ENCODE results near the gene CAPZA2.

DNA sequence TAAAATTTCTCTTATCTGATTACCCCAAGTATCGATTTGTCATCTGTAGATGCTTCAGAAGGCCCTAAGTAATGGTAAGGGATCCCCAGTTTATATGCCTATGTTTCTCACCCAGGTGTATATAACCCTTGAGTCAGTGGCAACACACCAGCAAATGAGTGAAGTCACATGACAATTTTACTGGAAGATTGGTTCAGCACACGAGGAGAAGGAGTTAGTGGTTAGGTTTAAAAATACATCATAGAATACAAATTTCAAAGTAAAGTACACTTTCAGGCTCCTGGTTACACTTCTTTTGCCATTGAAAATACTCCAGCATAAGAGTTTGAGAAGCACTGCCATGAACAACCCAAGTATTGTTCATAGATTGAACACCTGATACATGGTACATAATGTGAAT lies 29.7 kb upstream of the CAPZA2 start:
- TF ChIP-seq, protein P1, sequence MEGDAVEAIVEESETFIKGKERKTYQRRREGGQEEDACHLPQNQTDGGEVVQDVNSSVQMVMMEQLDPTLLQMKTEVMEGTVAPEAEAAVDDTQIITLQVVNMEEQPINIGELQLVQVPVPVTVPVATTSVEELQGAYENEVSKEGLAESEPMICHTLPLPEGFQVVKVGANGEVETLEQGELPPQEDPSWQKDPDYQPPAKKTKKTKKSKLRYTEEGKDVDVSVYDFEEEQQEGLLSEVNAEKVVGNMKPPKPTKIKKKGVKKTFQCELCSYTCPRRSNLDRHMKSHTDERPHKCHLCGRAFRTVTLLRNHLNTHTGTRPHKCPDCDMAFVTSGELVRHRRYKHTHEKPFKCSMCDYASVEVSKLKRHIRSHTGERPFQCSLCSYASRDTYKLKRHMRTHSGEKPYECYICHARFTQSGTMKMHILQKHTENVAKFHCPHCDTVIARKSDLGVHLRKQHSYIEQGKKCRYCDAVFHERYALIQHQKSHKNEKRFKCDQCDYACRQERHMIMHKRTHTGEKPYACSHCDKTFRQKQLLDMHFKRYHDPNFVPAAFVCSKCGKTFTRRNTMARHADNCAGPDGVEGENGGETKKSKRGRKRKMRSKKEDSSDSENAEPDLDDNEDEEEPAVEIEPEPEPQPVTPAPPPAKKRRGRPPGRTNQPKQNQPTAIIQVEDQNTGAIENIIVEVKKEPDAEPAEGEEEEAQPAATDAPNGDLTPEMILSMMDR (IDR thresholded peaks at IDR 0.05): no peak
- TF ChIP-seq POLR2A (IDR thresholded peaks at IDR 0.05; ENCODE audit: low read length) (no peak), HOXA7 (CRISPR knock-in tag; IDR thresholded peaks at IDR 0.05) (no peak), CEBPB (IDR thresholded peaks at IDR 0.05) (no peak), CBX2 (IDR thresholded peaks at IDR 0.05; ENCODE audit: borderline replicate concordance, low read depth) (no peak), NFE2L2 (conservative IDR thresholded peaks at IDR 0.05; ENCODE audit: low read length) (no peak), GATA3 (IDR thresholded peaks at IDR 0.05; ENCODE audit: borderline replicate concordance) (no peak), ZFP36 (IDR thresholded peaks at IDR 0.05; ENCODE audit: borderline replicate concordance, partially characterized antibody) (no peak), MAZ (IDR thresholded peaks at IDR 0.05; ENCODE audit: borderline replicate concordance, low read depth, low read length) (no peak), RFX5 (IDR thresholded peaks at IDR 0.05) (no peak)
- TF ChIP-seq, protein P2, sequence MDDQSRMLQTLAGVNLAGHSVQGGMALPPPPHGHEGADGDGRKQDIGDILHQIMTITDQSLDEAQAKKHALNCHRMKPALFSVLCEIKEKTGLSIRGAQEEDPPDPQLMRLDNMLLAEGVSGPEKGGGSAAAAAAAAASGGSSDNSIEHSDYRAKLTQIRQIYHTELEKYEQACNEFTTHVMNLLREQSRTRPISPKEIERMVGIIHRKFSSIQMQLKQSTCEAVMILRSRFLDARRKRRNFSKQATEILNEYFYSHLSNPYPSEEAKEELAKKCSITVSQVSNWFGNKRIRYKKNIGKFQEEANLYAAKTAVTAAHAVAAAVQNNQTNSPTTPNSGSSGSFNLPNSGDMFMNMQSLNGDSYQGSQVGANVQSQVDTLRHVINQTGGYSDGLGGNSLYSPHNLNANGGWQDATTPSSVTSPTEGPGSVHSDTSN (IDR thresholded peaks at IDR 0.05): no peak
- TF ChIP-seq, protein P3, sequence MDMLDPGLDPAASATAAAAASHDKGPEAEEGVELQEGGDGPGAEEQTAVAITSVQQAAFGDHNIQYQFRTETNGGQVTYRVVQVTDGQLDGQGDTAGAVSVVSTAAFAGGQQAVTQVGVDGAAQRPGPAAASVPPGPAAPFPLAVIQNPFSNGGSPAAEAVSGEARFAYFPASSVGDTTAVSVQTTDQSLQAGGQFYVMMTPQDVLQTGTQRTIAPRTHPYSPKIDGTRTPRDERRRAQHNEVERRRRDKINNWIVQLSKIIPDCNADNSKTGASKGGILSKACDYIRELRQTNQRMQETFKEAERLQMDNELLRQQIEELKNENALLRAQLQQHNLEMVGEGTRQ (IDR thresholded peaks at IDR 0.05): no peak
- TF ChIP-seq, protein P4, sequence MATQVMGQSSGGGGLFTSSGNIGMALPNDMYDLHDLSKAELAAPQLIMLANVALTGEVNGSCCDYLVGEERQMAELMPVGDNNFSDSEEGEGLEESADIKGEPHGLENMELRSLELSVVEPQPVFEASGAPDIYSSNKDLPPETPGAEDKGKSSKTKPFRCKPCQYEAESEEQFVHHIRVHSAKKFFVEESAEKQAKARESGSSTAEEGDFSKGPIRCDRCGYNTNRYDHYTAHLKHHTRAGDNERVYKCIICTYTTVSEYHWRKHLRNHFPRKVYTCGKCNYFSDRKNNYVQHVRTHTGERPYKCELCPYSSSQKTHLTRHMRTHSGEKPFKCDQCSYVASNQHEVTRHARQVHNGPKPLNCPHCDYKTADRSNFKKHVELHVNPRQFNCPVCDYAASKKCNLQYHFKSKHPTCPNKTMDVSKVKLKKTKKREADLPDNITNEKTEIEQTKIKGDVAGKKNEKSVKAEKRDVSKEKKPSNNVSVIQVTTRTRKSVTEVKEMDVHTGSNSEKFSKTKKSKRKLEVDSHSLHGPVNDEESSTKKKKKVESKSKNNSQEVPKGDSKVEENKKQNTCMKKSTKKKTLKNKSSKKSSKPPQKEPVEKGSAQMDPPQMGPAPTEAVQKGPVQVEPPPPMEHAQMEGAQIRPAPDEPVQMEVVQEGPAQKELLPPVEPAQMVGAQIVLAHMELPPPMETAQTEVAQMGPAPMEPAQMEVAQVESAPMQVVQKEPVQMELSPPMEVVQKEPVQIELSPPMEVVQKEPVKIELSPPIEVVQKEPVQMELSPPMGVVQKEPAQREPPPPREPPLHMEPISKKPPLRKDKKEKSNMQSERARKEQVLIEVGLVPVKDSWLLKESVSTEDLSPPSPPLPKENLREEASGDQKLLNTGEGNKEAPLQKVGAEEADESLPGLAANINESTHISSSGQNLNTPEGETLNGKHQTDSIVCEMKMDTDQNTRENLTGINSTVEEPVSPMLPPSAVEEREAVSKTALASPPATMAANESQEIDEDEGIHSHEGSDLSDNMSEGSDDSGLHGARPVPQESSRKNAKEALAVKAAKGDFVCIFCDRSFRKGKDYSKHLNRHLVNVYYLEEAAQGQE (IDR thresholded peaks at IDR 0.05): no peak

All from A549 (cell line).